ENCODE measurements around the gene PTPN7. TPM values are rescaled to one million over a fixed set of nuclear protein-coding genes. Genes with fewer than 3 reads are reported as not detected.

Gene PTPN7
- total RNA-seq, 2 experiments from 2014 or later, result 188 to 221 TPM

- ATAC-seq (no peak), DNase-seq (no peak)
- CTCF ChIA-PET, result no interaction called here
- no peaks in the 10 kb centered on the region for H3K27me3 Mint-ChIP-seq
- no peaks in the 10 kb centered on the region for H3K4me1 Mint-ChIP-seq
- no peak overlapping the region for H3K27ac Mint-ChIP-seq
- H3K36me3 Mint-ChIP-seq (ENCODE audit: low read depth), result peaks cover under 1% of the 10 kb centered on the region
- intact Hi-C loops (cut with DNase I, micrococcal nuclease), result no loop called here
- POLR2A ChIA-PET, result no interaction called here
- no peak overlapping the region for H3K4me3 Mint-ChIP-seq
- H3K9me3 Mint-ChIP-seq (ENCODE audit: low read depth), result no peaks in the 10 kb centered on the region
These were observed 33.3 kb downstream of the PTPN7 start for GRCh38 chr1:202127061-202127460.

GRCh38 chr1:202126426-202126825 lies 34.0 kb downstream of the PTPN7 start:
- H3K4me1 Mint-ChIP-seq, result no peaks in the 10 kb centered on the region
- no peaks in the 10 kb centered on the region for H3K36me3 Mint-ChIP-seq (ENCODE audit: low read depth)
- no peaks in the 10 kb centered on the region for H3K9me3 Mint-ChIP-seq (ENCODE audit: low read depth)
- no peaks in the 10 kb centered on the region for H3K27me3 Mint-ChIP-seq
- ATAC-seq (no peak), DNase-seq (no peak)
- intact Hi-C loops (cut with DNase I, micrococcal nuclease), result no loop called here
- ChIA-PET POLR2A (no interaction called here), CTCF (interaction anchor here (1.6 kb wide), 1 partner anchor 9 kb away, joined by 6 read pairs; no protein-coding TSS in a partner anchor)
- no peak overlapping the region for H3K27ac Mint-ChIP-seq
- H3K4me3 Mint-ChIP-seq, result no peak overlapping the region

- Mint-ChIP-seq H3K9me3 (ENCODE audit: low read depth) (no peaks in the 10 kb centered on the region), H3K4me1 (no peaks in the 10 kb centered on the region), H3K36me3 (ENCODE audit: low read depth) (no peaks in the 10 kb centered on the region), H3K27ac (no peak overlapping the region), H3K4me3 (no peak overlapping the region), H3K27me3 (no peaks in the 10 kb centered on the region)
- ChIA-PET CTCF (interaction anchor here (0.9 to 1.6 kb wide), 2 partner anchors 9 to 10 kb away, joined by 4 to 6 read pairs; no protein-coding TSS in a partner anchor), POLR2A (no interaction called here)
- DNase-seq (no peak), ATAC-seq (no peak)
- intact Hi-C loops (cut with DNase I, micrococcal nuclease), result no loop called here
These were observed 34.8 kb downstream of the PTPN7 start for GRCh38 chr1:202125611-202126010.

- intact Hi-C loops (cut with DNase I, micrococcal nuclease), result no loop called here
- ChIA-PET CTCF (interaction anchor here (0.6 kb wide), 1 partner anchor 11 kb away, joined by 3 read pairs; no protein-coding TSS in a partner anchor), POLR2A (no interaction called here)
- H3K36me3 Mint-ChIP-seq (ENCODE audit: low read depth), result no peaks in the 10 kb centered on the region
- no peak overlapping the region for H3K4me3 Mint-ChIP-seq
- H3K27ac Mint-ChIP-seq, result no peak overlapping the region
- no peaks in the 10 kb centered on the region for H3K4me1 Mint-ChIP-seq
- H3K27me3 Mint-ChIP-seq, result no peaks in the 10 kb centered on the region
- DNase-seq, result no peak
- no peak for ATAC-seq
- H3K9me3 Mint-ChIP-seq (ENCODE audit: low read depth), result no peaks in the 10 kb centered on the region
These were observed 36.3 kb downstream of the PTPN7 start for GRCh38 chr1:202124142-202124541.

GRCh38 chr1:202123336-202123813 lies 37.0 kb downstream of the PTPN7 start:
- intact Hi-C loops (cut with DNase I, micrococcal nuclease), result no loop called here
- DNase-seq (no peak), ATAC-seq (no peak)
- H3K4me1 Mint-ChIP-seq, result no peaks in the 10 kb centered on the region
- no peaks in the 10 kb centered on the region for H3K36me3 Mint-ChIP-seq (ENCODE audit: low read depth)
- ChIA-PET CTCF (interaction anchor here (0.6 to 1.0 kb wide), 2 partner anchors 12 to 916 kb away, joined by 3 read pairs; no protein-coding TSS in a partner anchor), POLR2A (no interaction called here)
- H3K4me3 Mint-ChIP-seq, result no peak overlapping the region
- no peak overlapping the region for H3K27ac Mint-ChIP-seq
- no peaks in the 10 kb centered on the region for H3K27me3 Mint-ChIP-seq
- H3K9me3 Mint-ChIP-seq (ENCODE audit: low read depth), result no peaks in the 10 kb centered on the region

- no peak for ATAC-seq
- Mint-ChIP-seq H3K36me3 (ENCODE audit: low read depth) (no peaks in the 10 kb centered on the region), H3K27me3 (no peaks in the 10 kb centered on the region), H3K4me3 (no peak within 1 kb of the TSS), H3K4me1 (no peaks in the 10 kb centered on the region), H3K27ac (no peak within 1 kb of the TSS), H3K9me3 (ENCODE audit: low read depth) (no peaks in the 10 kb centered on the region)
- DNase-seq, result no peak
- POLR2A ChIA-PET, result no interaction called here
- CTCF ChIA-PET, result interaction anchor here (0.6 to 1.0 kb wide), 2 partner anchors 13 to 916 kb away, joined by 3 read pairs; no protein-coding TSS in a partner anchor
- intact Hi-C loops (cut with DNase I, micrococcal nuclease), result no loop called here
These were observed 37.6 kb downstream of the PTPN7 start, which contains the start of gene GPR37L1 for GRCh38 chr1:202122639-202123335. TSS of gene GPR37L1 (plus strand) at chr1:202122917. CDS start at chr1:202122964, 47 bp downstream.

- ATAC-seq, result no peak
- Mint-ChIP-seq H3K4me1 (no peaks in the 10 kb centered on the region), H3K9me3 (ENCODE audit: low read depth) (no peaks in the 10 kb centered on the region), H3K4me3 (no peak overlapping the region), H3K27me3 (no peaks in the 10 kb centered on the region), H3K36me3 (ENCODE audit: low read depth) (no peaks in the 10 kb centered on the region), H3K27ac (no peak overlapping the region)
- POLR2A ChIA-PET, result no interaction called here
- intact Hi-C loops (cut with DNase I, micrococcal nuclease), result no loop called here
- DNase-seq, result no peak
- CTCF ChIA-PET, result no interaction called here
These were observed 39.4 kb downstream of the PTPN7 start for GRCh38 chr1:202121006-202121405.

- ChIA-PET CTCF (interaction anchor here (1.2 to 1.4 kb wide), 2 partner anchors 118 to 222 kb away, joined by 3 to 6 read pairs; no protein-coding TSS in a partner anchor), POLR2A (no interaction called here)
- DNase-seq, result no peak
- Mint-ChIP-seq H3K27ac (no peak overlapping the region), H3K36me3 (ENCODE audit: low read depth) (no peaks in the 10 kb centered on the region), H3K9me3 (ENCODE audit: low read depth) (no peaks in the 10 kb centered on the region), H3K4me3 (no peak overlapping the region), H3K4me1 (no peaks in the 10 kb centered on the region), H3K27me3 (no peaks in the 10 kb centered on the region)
- no peak for ATAC-seq
- intact Hi-C loops (cut with DNase I, micrococcal nuclease), result no loop called here
These were observed 42.5 kb downstream of the PTPN7 start for GRCh38 chr1:202117898-202118371.

GRCh38 chr1:202116287-202116686 lies 44.1 kb downstream of the PTPN7 start:
- Mint-ChIP-seq H3K4me3 (no peak overlapping the region), H3K36me3 (ENCODE audit: low read depth) (no peaks in the 10 kb centered on the region), H3K4me1 (no peaks in the 10 kb centered on the region), H3K27me3 (no peaks in the 10 kb centered on the region), H3K9me3 (ENCODE audit: low read depth) (no peaks in the 10 kb centered on the region), H3K27ac (no peak overlapping the region)
- intact Hi-C loops (cut with DNase I, micrococcal nuclease), result no loop called here
- CTCF ChIA-PET, result interaction anchor here (2.0 kb wide), 1 partner anchor 111 kb away, joined by 4 read pairs; no protein-coding TSS in a partner anchor
- POLR2A ChIA-PET, result no interaction called here
- DNase-seq (no peak), ATAC-seq (no peak)

- POLR2A ChIA-PET, result no interaction called here
- intact Hi-C loops (cut with DNase I, micrococcal nuclease), result no loop called here
- CTCF ChIA-PET, result interaction anchor here (1.5 to 2.5 kb wide), 3 partner anchors 21 to 114 kb away, joined by 6 to 10 read pairs (median 7); no protein-coding TSS in a partner anchor
These were observed 46.6 kb downstream of the PTPN7 start for GRCh38 chr1:202113690-202114300.

GRCh38 chr1:202112859-202113689 lies 47.3 kb downstream of the PTPN7 start:
- H3K36me3 Mint-ChIP-seq (ENCODE audit: low read depth), result no peaks in the 10 kb centered on the region
- POLR2A ChIA-PET, result interaction anchor here (0.6 kb wide), 1 partner anchor 45 kb away, joined by 4 read pairs; no protein-coding TSS in a partner anchor
- H3K27me3 Mint-ChIP-seq, result no peaks in the 10 kb centered on the region
- CTCF ChIA-PET, result interaction anchor here (0.9 to 2.5 kb wide), 3 partner anchors 11 to 113 kb away, joined by 3 to 10 read pairs (median 6); no protein-coding TSS in a partner anchor
- no peaks in the 10 kb centered on the region for H3K9me3 Mint-ChIP-seq (ENCODE audit: low read depth)
- intact Hi-C loops (cut with DNase I, micrococcal nuclease), result no loop called here
- no peaks in the 10 kb centered on the region for H3K4me1 Mint-ChIP-seq
- no peak for ATAC-seq
- no peak for DNase-seq
- H3K27ac Mint-ChIP-seq, result no peak overlapping the region
- no peak overlapping the region for H3K4me3 Mint-ChIP-seq

More at GRCh38 chr1:202113690-202114300, 46.6 kb downstream of the PTPN7 start:
- Mint-ChIP-seq H3K4me3 (no peak overlapping the region), H3K9me3 (ENCODE audit: low read depth) (no peaks in the 10 kb centered on the region), H3K36me3 (ENCODE audit: low read depth) (no peaks in the 10 kb centered on the region), H3K27me3 (no peaks in the 10 kb centered on the region), H3K4me1 (no peaks in the 10 kb centered on the region), H3K27ac (no peak overlapping the region)
- no peak for ATAC-seq
- no peak for DNase-seq
